ENCODE measurements around the gene TMC1.

TMC1 gene

DNA sequence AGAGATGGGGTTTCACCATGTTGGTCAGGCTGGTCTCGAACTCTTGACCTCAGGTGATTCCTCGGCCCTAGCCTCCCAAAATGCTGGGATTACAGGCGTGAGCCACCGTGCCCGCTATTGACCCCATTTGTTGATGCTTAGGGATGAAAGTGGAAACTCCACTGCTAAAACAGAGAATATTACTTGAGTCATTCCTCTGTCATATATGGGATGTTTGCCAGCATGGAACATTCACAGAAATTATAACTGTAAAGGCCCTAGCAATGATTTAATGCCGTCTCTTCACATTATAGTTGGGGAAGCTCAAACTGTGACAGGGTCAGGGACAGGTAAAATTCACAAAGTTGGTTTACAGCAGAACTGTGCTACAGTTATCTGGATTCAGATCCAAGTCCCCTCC, 94.5 kb downstream of the TMC1 start:
- no peak for DNase-seq (ENCODE audit: low read depth)

DNA sequence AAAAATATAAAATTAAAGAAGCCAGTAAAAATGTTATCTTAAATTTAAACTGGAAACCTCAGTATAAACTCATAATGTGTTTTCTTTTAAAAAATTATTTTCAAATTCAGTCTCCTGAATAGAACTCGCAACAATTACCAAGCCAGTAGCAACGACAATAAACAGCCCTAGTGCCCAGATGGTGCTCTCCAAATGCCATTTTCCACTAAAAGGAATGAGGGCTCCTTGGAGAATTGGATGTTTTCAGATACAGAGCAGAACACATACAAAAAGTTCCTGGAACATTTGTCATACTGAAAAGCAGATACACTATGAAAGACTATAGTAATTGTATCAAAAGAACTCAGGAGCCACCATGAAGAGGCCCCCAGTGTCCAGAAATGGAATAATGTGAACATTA, 97.4 kb downstream of the TMC1 start:
- no peak for DNase-seq (ENCODE audit: low read depth)

- DNase-seq (ENCODE audit: low read depth), result no peak
Measured at GRCh38 chr9:72622186-72622585, 100.8 kb downstream of the TMC1 start.

DNA sequence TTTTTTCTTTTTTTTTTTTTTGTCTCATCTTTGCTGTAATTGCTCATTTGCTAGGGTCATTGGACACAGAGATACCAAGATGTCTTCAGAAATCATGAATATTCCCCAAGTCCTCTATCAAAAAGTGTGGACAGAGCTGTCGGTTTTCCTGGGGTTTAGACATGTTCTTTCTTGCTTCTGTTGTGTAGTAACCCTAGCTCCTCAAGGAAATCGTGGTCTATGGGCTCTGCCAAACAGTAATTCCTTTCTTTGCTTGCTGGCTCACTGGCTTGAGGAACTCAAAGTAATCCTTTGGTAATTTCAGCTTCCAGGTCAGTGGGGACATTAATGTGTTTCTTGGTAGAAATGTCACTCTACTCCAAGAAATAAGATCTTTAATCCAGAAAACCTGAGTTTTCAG, 101.7 kb downstream of the TMC1 start:
- DNase-seq (ENCODE audit: low read depth), result no peak

DNA sequence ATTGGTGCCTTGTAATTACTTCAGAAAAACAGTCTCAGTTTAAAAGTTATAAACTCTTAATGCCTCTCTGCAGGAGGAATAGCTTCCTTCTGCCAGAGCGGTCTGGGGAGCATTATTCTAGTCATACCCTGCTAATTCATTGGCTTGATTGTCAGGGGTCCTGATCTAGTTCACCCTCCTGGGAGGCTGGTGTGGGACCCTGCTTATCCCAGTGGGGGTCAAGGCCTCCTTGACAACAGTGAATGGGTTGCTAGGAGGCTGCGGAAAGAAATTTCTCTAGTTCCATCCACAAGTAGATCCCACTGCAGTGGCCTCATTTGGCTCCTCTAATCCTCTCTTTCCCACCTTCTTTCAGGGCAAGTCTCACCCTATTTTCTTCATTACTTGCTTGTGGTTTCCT, 105.7 kb downstream of the TMC1 start:
- DNase-seq (ENCODE audit: low read depth), result no peak

GRCh38 chr9:72627956-72628540, 106.6 kb downstream of the TMC1 start:
- DNase-seq (ENCODE audit: low read depth), result no peak

- DNase-seq (ENCODE audit: low read depth), result no peak
Measured at GRCh38 chr9:72633966-72634365, 112.6 kb downstream of the TMC1 start.

DNA sequence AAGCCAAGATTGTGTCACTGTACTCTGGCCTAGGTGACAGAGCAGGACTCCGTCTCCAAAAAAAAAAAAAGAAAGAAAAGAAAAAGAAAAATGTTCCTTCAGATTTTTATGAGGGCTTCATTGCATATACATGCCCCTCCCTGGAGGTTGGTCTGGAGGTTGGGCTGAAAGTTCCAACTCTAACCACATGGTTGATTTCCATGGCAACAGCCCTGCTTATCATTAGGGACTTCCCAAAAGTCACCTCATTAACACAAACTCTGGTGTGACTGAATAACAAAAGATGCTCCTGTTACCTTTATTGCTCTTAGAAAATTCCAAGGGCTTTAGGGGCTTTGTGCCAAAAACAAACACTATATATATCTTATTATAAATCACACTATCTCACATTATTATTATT, 113.8 kb downstream of the TMC1 start:
- no peak for DNase-seq (ENCODE audit: low read depth)

- DNase-seq (ENCODE audit: low read depth), result no peak
Measured at GRCh38 chr9:72636621-72637020, 115.2 kb downstream of the TMC1 start.

DNA sequence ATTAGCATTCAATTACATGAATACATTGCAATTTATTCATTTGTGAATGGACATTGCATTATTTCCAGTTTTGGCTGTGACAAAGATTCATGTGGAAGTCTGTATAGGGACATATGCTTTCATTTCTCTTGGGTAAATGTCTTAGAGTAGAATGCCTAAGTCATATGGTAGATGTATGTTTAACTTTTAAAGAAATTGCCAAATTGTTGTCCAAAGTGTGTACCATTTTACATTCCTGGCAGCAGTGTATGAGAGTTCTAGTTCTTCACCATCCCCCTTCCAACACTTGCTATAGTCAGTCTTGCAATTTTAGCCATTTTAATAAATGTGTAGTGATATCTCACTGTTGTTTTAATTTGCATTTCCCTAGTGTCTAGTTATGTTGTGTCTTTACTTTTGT, 122.2 kb downstream of the TMC1 start:
- no peak for DNase-seq (ENCODE audit: low read depth)

DNA sequence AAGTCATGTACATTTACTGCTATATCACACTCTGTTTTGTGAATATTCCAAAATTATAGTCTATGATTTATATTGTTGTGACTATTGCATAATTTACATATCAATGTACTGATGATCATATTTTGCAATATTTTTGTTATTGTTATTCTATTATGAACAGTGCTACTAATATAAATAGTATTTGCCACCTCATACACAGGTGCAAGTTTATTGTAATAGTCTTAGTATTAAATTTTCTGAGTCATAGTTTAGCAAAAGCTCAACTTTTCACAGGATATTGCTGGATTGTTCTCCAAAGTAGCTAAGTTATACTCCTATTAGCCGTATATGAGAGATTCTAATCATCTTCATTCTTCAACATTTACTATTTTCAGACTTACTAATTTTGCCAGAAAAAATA, 124.7 kb downstream of the TMC1 start:
- no peak for DNase-seq (ENCODE audit: low read depth)

DNA sequence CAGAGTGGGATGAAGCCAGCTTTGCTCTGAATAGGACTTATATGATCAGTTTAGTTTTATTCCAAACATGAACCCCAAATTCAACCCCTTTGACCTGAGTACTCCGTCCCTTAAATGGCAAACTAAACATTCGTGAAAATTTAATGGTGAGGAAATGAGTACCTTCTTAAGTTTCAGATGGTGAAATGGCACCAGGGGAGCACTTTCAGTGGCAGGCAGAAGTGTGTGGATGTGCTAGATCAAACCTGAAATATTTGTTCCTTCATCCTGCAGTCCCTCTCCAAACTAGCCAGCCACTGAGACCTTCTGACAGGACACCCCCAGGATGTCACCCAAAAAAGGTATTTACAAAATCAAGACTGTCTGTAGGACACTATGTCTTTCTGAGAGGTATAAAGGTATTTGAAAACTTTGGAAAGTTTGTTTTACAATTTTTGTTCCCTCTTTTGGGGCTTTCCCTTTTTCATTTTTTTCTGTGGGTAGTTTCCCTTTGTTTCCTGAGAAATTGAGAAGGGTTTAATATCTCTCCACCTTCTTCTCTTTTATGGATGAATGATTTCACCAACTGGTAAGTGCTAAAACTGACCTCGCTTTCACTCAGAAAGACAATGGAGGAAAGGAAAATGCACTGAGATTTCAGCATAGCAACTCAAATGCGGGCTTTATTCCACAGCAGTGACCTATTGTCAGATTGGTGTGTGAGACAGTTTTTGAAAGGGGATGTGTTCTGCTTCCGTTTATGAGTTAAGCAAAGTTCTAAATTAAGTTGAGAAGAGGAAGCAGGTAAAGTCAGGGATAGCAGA, 127.1 kb downstream of the TMC1 start:
- no peak for DNase-seq (ENCODE audit: low read depth)

DNA sequence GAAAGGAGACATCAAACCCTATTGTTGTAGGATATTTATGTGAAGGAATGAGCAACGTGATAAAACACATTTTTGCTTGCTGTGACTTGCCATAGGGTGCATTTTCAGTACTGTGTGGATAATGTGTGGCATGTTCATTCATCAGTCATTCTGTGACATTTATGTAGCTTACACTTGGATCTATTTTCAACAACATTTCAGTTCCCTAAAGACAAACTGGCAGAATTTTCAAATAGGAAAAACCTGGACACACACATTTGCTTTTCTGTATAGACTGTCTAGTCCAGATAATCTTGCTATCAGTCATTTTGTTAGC, 127.7 kb downstream of the TMC1 start:
- DNase-seq (ENCODE audit: low read depth), result no peak

GRCh38 chr9:72650206-72650605, 128.8 kb downstream of the TMC1 start:
- DNase-seq (ENCODE audit: low read depth), result no peak

GRCh38 chr9:72656021-72656420, 134.6 kb downstream of the TMC1 start:
- no peak for DNase-seq (ENCODE audit: low read depth)

DNA sequence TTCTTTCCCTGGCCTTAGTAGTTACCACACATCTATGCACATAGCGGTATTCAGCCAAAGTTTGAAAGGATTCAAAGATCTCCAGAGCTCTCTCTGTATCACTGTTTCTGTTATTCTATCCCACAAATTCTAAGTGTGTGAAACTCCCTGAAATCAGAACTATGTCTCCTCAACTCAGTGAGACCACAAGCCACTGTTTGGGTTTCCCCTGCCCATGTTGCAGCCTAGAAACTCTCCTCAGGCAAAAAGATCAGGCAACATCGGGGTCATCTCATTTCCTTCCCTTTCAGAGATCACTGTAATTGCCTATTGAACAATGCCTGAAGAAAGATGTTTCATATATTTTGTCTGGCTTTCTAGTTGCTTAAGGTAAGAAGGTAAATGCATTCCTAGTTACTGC, 135.6 kb downstream of the TMC1 start:
- DNase-seq (ENCODE audit: low read depth), result no peak

GRCh38 chr9:72658703-72659102, 137.3 kb downstream of the TMC1 start:
- DNase-seq (ENCODE audit: low read depth), result no peak

GRCh38 chr9:72661401-72662135, 140.2 kb downstream of the TMC1 start:
- DNase-seq (ENCODE audit: low read depth), result no peak

- DNase-seq (ENCODE audit: low read depth), result no peak
Measured at GRCh38 chr9:72665421-72665820, 144.0 kb downstream of the TMC1 start.

DNA sequence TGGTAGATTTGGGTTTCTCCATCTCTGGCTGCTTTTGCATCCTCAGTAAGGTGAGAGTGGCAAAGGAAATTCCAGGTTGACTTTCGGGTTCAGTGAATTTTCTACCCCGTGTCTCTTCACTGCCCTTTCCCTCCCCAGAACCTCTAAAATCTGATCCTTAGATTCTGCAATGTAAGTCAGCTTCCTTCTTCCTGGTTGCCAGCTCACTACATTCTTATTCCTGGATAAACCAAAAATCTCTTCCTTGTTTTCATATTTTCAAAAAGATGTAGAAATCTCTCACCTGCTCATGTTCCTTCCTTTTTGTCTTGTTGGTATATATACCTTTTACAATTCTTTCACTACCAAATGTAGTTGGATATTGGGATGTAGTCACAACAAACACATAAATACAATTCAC, 145.8 kb downstream of the TMC1 start:
- DNase-seq (ENCODE audit: low read depth), result no peak

DNA sequence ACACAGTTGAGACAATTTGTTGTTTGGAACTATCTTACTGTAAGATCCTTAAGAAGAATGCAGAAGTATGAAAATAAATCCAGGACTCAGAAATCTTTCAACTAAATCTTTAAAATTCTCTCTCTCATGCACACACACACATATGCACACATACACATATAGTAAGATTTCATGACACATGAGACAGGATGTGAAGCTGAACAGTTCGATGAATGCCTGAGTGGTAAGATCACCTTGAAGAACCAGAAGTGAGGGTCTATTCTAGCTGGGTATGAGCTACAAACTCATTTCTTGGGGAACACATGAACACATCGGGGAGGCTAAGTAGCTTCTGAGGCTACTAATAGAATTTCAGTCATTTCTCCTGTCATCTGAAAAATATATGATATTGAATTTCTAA, 153.6 kb downstream of the TMC1 start:
- no peak for DNase-seq (ENCODE audit: low read depth)

DNA sequence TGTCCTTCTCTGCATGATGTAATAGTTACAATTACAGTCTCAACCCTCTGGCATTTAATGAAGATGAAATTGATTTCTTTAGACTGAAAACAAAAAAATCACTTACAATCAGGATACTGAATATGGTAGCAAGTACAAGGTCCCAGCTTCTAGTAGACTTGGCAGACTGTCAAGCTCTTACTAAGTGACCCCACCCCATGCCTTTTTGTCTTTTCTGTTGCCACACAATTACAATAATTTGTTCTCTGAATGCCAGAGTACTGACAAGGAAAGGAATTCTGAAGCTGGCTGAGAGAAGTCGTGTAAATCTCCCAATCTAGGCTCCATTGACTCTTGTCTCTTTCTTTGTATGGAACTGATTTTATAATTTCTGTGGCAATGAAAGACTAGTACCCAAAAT, 154.2 kb downstream of the TMC1 start:
- no peak for DNase-seq (ENCODE audit: low read depth)

DNA sequence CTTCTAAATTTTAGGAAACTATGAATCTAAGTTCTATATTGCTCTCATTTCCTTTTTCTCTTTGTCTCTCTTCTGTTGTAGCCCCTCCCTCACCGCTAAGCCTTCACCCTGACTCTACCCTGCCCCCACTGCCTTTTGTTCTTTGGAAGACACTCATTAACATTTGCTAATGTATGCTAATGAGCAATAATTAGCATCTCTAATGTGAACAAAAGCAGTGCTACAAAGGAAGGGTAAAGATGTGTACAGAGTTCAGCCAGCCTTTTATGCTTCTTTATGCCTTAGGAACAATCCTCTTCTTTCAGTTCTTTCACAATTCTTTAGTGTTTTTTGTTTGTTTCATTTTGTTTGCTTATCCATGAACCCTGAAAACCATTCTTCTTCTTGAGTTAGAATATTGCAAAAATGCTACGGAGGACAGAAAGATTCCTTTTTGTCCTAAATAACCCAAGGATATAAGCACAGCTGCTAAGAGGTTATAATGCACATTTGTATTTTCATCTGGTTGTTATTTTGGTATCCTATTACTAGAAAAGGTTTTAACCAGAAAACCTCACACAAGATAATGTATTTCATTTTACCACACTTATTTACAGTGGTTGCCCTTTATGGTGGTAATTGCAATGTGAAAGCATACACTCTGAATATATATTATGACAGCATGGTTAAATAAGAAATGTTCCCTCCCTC, 159.3 kb downstream of the TMC1 start:
- DNase-seq (ENCODE audit: low read depth), result no peak
